Measurements from ENCODE around the gene KRT39. TPM values are rescaled to one million over a fixed set of nuclear protein-coding genes. Genes with fewer than 3 reads are reported as not detected.

Gene KRT39
- total RNA-seq: 0.36 TPM in 1 of 2 replicates, not detected in the other

DNA sequence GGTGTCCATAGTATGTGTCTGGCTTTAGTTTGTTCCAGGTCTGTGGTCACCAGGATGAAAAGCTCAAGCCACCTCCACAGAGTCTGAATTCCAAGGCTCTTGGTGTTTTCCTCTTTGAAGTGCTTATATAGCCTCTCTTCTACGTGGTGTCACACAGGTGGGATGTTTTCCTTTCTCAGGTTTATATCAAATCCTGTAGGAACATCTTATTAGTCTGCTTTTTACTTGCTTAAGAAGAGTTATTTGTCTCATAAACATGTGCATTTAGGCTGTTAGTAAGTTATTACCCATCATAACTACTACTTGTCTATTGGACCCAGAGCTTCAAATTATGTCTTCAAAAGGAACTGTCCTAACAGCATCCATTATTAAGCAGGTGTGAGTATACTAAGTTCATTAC is at the start of gene KRT39:
TSS of gene KRT39 (minus strand) at position 101 of the 400 bp plus-strand sequence. CDS start at position 9, 92 bp downstream.
- Histone ChIP-seq H3K4me1 (ENCODE audit: insufficient read depth, low read length) (no peaks in the 10 kb centered on the region), H3K9me3 (ENCODE audit: low read depth, low read length) (no peaks in the 10 kb centered on the region), H3K4me2 (ENCODE audit: insufficient read depth, low read length) (no peak within 1 kb of the TSS), H4K20me1 (ENCODE audit: insufficient read depth, low read length) (no peaks in the 10 kb centered on the region), H3K27me3 (ENCODE audit: insufficient read depth, low read length) (no peaks in the 10 kb centered on the region), H2AFZ (ENCODE audit: low read length) (no peak within 1 kb of the TSS), H3K36me3 (ENCODE audit: insufficient read depth, low read length) (no peaks in the 10 kb centered on the region), H3K79me2 (ENCODE audit: insufficient read depth, low read length) (no peaks in the 10 kb centered on the region), H3K4me3 (ENCODE audit: insufficient read depth, low read length) (no peak within 1 kb of the TSS), H3K27ac (ENCODE audit: low read depth, low read length) (no peak within 1 kb of the TSS)
- TF ChIP-seq CTCF (IDR thresholded peaks at IDR 0.05; ENCODE audit: extremely low read depth, low read depth, low read length): no peak
- DNase-seq (ENCODE audit: insufficient read length, low spot score, missing footprints): no peak

- TF ChIP-seq CTCF (IDR thresholded peaks at IDR 0.05; ENCODE audit: extremely low read depth, low read depth, low read length): no peak
- no peak for DNase-seq (ENCODE audit: insufficient read length, low spot score, missing footprints)
These were observed 48.7 kb upstream of the KRT39 start for GRCh38 chr17:41015454-41015853.

DNA sequence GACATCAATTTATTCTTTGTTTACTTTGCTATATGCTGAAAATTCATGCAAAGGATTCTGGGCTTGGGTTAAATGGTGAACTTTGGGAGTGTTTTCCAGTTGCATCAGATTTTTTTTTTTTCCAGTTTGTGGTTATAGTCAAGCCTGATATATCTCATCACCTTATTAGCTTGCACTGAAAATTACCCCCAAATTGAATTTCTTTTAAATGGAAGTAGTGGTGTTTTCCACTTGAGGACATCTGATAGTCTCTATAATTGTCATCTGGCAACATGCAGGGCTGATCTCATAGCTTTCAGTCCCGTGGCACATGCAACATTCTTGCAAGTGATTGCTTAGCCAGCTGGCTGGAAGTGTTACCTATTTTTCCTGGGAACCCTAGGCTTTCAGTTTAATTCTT is 46.9 kb upstream of the KRT39 start:
- H3K79me2 ChIP-seq (ENCODE audit: insufficient read depth, low read length): no peaks in the 10 kb centered on the region
- no peaks in the 10 kb centered on the region for H3K27me3 ChIP-seq (ENCODE audit: insufficient read depth, low read length)
- H3K27ac ChIP-seq (ENCODE audit: low read depth, low read length): no peak overlapping the region
- DNase-seq (ENCODE audit: insufficient read length, low spot score, missing footprints): no peak
- no peaks in the 10 kb centered on the region for H4K20me1 ChIP-seq (ENCODE audit: insufficient read depth, low read length)
- H3K4me1 ChIP-seq (ENCODE audit: insufficient read depth, low read length): no peaks in the 10 kb centered on the region
- H2AFZ ChIP-seq (ENCODE audit: low read length): no peak overlapping the region
- no peaks in the 10 kb centered on the region for H3K9me3 ChIP-seq (ENCODE audit: low read depth, low read length)
- no peak overlapping the region for H3K4me3 ChIP-seq (ENCODE audit: insufficient read depth, low read length)
- no peaks in the 10 kb centered on the region for H3K36me3 ChIP-seq (ENCODE audit: insufficient read depth, low read length)
- no peak overlapping the region for H3K4me2 ChIP-seq (ENCODE audit: insufficient read depth, low read length)
- no peak for TF ChIP-seq CTCF (IDR thresholded peaks at IDR 0.05; ENCODE audit: extremely low read depth, low read depth, low read length)

More at GRCh38 chr17:41015454-41015853, 48.7 kb upstream of the KRT39 start:
- no peak overlapping the region for H3K4me2 ChIP-seq (ENCODE audit: insufficient read depth, low read length)
- H4K20me1 ChIP-seq (ENCODE audit: insufficient read depth, low read length): no peaks in the 10 kb centered on the region
- H3K9me3 ChIP-seq (ENCODE audit: low read depth, low read length): no peaks in the 10 kb centered on the region
- no peaks in the 10 kb centered on the region for H3K36me3 ChIP-seq (ENCODE audit: insufficient read depth, low read length)
- no peak overlapping the region for H3K4me3 ChIP-seq (ENCODE audit: insufficient read depth, low read length)
- no peak overlapping the region for H2AFZ ChIP-seq (ENCODE audit: low read length)
- no peaks in the 10 kb centered on the region for H3K4me1 ChIP-seq (ENCODE audit: insufficient read depth, low read length)
- no peaks in the 10 kb centered on the region for H3K79me2 ChIP-seq (ENCODE audit: insufficient read depth, low read length)
- no peak overlapping the region for H3K27ac ChIP-seq (ENCODE audit: low read depth, low read length)
- H3K27me3 ChIP-seq (ENCODE audit: insufficient read depth, low read length): no peaks in the 10 kb centered on the region

- no peak overlapping the region for H3K4me2 ChIP-seq (ENCODE audit: insufficient read depth, low read length)
- no peak overlapping the region for H3K27ac ChIP-seq (ENCODE audit: low read depth, low read length)
- TF ChIP-seq CTCF (IDR thresholded peaks at IDR 0.05; ENCODE audit: extremely low read depth, low read depth, low read length): no peak
- H3K4me3 ChIP-seq (ENCODE audit: insufficient read depth, low read length): no peak overlapping the region
- no peaks in the 10 kb centered on the region for H3K27me3 ChIP-seq (ENCODE audit: insufficient read depth, low read length)
- no peaks in the 10 kb centered on the region for H3K36me3 ChIP-seq (ENCODE audit: insufficient read depth, low read length)
- no peaks in the 10 kb centered on the region for H3K79me2 ChIP-seq (ENCODE audit: insufficient read depth, low read length)
- H3K4me1 ChIP-seq (ENCODE audit: insufficient read depth, low read length): no peaks in the 10 kb centered on the region
- DNase-seq (ENCODE audit: insufficient read length, low spot score, missing footprints): no peak
- peak overlapping the region; percentile 48 for H2AFZ ChIP-seq (ENCODE audit: low read length)
- H4K20me1 ChIP-seq (ENCODE audit: insufficient read depth, low read length): no peaks in the 10 kb centered on the region
- H3K9me3 ChIP-seq (ENCODE audit: low read depth, low read length): no peaks in the 10 kb centered on the region
These were observed 46.4 kb upstream of the KRT39 start for GRCh38 chr17:41013181-41013580.
